H1 (cell line): ENCODE results near the gene VPS13A. TPM values are rescaled to one million over a fixed set of nuclear protein-coding genes. Genes with fewer than 3 reads are reported as not detected.

Experiments used
- ASH2L ChIP-seq: fragments of 200-600, 300-600 bp; sonication (generic); IDR thresholded peaks from one replicate; pipeline ENCODE4 v1.7.1; 2017; ENCODE audit warnings: low read length
- JUND ChIP-seq: IDR thresholded peaks from 2 replicates; pipeline ENCODE4 v1.6.1; 2011; ENCODE audit warnings: mild to moderate bottlenecking, improper control_type of control experiment, low read length
- NRF1 ChIP-seq: IDR thresholded peaks from 2 replicates; pipeline ENCODE4 v1.6.1; 2011; ENCODE audit warnings: mild to moderate bottlenecking, low read depth, low read length, improper control_type of control experiment
- SP1 ChIP-seq: IDR thresholded peaks from 2 replicates; pipeline ENCODE4 v1.6.1; 2011; ENCODE audit warnings: low read depth, low read length
- polyA plus RNA-seq, 7 experiments: library from polyadenylated mRNA; depleted of rRNA in 3 of 7; stranded (reverse) in 5 of 7; unstranded in 2 of 7; fragments of >200 nt in 5 of 7; fragments of 200-250 nt in 2 of 7; gene quantifications; 1 replicate in 5 of 7; 2 replicates in 1 of 7; 4 replicates in 1 of 7; pipeline versions ENCODE4 v1.2.1 to v1.2.3, GENCODE V29; 2011 to 2013; ENCODE audit warnings: missing spikeins in 2 of 7, mixed read lengths in 2 of 7
- total RNA-seq: library from RNA; stranded (reverse); fragmentation: NEBNext Ultra II Directional; extraction: Animal tissue kit (Norgen Biotek cat#: 25700); gene quantifications from 2 replicates; pipeline ENCODE4 v1.2.1, GENCODE V29; 2021

The VPS13A gene
- total and polyA plus RNA-seq, 2 of the 8 experiments (the other 6 are each of a cell fraction or from before 2014, with no cell fraction given): 6.0 to 36.5 TPM

GRCh38 chr9:77257275-77257674 is 79.9 kb downstream of the VPS13A start (continued):
- no peak for TF ChIP-seq SP1
- no peak for TF ChIP-seq ASH2L
- TF ChIP-seq NRF1: no peak
- TF ChIP-seq JUND: no peak
